COLO668 (cell line): ENCODE measurements around the gene GALNT1.

Source experiments
- DNase-seq: peaks from one replicate; lab custom pipeline; 2025; ENCODE audit not compliant: unreplicated experiment; lab: John Stamatoyannopoulos, UW

GALNT1 gene

DNA sequence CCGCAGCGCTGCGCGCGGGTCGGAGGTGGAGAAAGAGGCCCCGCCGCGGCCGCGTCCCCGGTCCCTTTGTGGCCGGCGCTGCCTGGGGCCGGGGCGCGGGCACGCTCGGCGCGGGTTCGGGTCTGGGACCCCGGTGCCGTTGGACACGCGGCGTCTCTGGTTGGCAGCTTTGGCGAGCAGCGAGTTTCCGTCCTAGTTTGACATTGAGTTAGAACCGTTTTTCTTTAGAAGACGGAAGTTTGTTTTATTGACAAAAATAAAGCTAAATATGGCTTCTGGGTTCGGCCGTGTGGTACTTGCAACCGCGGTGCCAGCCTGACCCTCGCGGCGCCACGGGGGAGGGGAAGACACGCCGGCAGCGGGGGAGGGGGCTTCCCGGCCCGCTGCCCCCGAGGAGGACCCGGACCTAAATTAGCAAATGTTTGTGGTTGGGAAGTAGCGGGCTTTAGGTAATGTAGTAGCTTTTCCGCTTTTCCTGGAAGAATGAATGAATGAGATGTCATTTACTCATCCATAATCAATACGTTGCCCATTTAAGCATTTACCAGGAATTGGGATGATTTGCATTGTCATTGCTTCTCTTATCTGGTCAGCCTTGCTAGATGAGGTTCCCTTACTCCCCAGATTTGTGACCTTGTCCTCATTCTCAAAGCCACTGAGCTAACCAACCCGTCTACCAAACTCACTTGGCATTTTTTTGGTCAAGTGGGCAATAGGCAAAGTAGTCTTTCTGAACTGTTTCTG, 530 bp downstream of the GALNT1 start:
- peak; percentile 72 for DNase-seq

DNA sequence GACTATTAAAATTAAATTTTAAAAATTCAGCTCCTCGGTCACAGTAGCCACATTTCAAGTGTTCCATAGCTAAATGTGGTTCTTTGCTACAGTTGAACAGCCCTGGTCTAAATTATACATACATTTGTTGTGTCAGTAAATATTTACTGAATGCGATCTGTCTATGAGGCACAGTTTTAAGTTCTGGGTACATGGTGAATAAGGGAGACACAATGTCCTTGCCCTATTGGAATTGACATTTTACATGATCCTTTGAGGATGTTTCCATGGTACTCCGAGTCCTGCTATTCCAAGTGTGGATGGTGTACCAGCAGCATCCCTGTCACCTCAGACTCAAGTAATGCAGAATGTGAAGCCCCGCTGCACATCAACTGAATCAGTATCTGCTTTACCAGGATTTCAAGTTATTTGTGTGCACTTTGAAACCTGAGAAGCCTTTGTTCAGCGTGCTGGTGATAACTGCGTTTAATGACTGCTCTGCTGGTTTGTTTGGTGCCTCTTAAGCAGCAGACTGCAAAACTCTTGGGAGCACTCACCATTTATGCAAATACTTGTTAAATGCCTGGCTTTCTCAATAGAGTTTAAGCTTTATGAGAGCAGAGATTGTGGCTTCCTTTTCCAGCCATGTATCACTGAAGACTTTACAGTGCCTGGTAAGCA, 1.5 kb downstream of the GALNT1 start:
- DNase-seq: peak; percentile 63

DNA sequence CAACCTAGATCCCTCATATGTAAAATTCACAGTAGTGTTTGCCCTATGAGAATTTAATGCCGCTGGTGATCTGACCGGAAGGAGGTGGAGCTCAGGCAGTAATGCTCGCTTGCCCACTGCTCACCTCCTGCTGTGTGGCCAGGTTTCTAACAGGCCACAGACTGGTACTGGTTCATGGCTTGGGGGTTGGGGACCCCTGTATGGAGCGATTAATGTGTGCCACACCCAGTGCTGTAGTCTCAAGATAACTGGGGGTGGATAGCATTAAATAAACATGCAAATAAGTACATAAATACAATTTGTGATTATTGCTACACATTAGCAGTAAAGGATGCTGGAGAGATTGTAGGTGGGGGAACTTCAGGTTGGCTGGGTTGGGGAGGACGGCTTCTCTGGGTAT, 3.2 kb downstream of the GALNT1 start:
- no peak for DNase-seq

DNA sequence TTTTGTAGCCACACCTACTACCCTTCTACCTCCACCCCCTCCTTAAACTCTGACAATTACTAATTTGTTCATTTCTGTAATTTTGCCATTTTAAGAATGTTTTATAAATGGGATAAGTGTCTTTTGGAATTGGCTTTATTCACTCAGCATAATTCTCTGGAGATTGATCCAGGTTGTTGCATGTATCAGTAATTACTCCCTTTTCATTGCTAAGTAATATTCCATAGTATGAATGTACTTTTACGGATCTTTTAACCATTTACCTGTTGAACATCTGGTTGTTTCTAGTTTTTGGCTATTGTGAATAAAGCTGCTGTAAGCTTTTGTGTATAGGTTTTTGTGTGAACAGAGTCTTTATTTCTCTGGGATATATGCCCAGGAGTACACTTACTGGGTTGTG, 4.1 kb downstream of the GALNT1 start:
- DNase-seq: no peak

DNA sequence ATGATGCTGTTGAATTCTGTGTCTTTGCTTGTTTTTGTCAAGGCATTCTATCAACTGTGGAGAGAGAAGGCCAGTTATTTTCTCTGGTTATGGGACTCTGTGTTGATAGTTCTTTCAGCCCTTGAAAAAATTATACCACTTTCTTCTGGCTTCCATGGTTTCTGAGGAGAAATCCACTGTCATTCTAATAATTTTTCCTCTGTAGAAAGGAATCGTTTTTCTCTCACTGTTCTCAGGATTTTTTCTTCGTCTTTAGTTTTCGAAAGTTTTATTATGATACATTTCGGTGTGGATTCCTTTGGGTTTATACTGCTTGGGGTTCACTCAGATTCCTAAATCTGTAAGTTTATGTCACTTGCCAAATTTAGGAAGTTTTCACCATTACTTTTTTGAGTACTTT, 6.6 kb downstream of the GALNT1 start:
- DNase-seq: no peak

DNA sequence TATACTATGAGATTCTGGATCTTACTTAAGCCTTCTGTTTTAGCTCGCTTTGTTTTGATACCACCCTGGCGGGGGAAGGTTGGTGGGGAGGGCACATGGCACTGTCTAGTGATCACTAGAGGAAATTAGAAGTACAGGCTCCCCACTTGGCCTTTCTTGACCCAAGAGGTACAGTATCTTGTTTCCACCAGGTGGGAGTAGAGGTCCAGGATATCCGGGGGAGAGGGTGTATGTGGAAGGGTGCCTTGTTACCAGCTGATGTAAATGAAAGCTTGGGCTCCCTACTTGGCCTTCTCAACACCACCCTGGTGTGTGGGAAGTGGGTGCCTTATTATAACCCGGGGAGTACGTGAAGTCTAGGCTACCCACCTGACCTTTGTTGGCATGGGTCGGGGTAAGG, 7.5 kb downstream of the GALNT1 start:
- DNase-seq: no peak

DNA sequence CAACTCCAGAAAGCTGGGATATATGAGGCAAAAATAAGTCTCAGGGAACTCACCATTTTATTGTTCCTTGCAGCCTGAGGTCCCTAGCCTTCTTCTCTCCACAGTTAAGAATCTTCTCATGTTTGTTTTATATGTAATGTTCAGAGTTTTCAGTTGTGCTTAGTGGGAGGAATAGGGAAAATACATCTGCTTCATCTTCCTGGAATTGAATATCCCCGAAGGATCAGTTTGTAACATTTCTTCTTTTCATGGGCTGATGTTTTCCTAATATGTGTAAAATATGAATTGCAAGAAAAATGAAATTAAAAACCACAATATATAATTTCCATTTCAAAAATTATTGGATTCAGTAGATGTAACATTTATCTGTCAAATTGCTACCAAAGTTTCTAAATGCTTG, 8.0 kb downstream of the GALNT1 start:
- no peak for DNase-seq

DNA sequence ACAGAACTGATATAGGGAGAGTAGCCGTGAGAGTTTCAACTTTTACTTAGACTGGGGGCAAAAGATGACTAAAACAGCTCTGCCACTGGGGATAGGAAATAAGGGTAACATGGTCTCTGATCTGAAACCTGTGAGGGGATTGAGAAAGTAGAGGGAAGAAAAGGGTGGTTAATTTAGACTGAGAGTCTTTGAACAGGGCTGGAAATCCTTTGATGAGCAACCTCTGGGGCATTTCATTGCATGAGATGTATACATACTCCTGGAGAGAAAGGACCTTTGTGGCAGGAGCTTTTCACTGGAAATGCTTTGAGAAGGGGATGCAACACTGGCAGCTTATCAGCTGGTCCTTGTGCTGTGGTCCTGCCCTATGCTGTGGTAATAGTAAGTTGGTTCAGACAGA, 9.4 kb downstream of the GALNT1 start:
- DNase-seq: no peak

DNA sequence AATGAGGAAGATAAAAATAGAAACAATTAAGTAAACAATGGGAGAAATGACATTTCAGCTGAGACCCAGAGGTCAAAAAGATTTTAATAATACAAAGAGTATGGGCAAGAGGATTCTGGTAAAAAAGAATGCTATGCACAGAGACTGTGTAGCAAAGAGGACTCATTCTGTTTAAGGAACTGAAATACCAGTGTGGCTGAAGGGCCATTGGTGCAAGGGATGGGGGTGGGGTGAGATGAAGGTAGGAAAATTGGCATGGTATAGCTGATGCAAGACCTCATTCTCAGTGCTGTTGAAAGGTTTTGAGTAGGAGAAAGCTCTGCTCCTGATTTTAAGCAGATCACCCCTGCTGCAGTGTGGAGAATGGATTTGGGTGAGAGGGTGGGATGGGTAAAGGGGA, 10.8 kb downstream of the GALNT1 start:
- no peak for DNase-seq

DNA sequence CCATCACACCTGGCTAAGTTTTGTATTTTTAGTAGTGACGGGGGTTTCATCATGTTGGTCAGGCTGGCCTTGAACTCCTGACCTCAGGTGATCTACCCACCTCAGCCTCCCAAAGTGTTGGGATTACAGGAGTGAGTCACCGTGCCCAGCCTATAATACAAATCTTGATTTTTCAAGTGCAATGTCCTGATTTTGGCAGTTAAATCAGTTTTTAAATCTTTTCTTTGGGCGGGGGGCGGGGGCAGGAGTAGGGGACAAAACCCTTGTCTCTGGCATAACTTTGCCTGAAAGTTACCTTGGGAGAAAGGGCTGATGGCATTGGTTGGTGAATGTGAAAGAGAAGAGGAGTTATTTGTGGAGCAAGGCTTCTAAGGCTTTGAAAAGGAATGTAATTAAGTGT, 12.3 kb downstream of the GALNT1 start:
- no peak for DNase-seq

DNA sequence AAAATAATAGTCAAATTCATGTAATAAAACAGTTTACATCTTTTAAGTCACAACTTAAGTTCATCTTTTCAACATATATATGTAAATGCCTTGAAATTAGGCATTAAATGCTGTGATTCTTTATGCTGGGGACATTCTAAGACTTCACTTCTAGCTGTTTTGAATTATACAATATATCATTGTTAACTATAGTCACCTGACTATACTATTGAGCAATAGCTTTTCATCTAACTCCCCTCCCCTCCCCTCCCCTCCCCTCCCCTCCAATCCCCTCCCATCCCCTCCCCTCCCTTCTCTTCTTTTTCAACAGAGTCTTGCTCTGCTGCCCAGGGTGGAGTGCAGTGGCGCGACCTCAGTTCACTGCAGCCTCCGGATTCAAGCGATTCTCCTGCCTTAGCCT, 16.2 kb downstream of the GALNT1 start:
- DNase-seq: no peak

DNA sequence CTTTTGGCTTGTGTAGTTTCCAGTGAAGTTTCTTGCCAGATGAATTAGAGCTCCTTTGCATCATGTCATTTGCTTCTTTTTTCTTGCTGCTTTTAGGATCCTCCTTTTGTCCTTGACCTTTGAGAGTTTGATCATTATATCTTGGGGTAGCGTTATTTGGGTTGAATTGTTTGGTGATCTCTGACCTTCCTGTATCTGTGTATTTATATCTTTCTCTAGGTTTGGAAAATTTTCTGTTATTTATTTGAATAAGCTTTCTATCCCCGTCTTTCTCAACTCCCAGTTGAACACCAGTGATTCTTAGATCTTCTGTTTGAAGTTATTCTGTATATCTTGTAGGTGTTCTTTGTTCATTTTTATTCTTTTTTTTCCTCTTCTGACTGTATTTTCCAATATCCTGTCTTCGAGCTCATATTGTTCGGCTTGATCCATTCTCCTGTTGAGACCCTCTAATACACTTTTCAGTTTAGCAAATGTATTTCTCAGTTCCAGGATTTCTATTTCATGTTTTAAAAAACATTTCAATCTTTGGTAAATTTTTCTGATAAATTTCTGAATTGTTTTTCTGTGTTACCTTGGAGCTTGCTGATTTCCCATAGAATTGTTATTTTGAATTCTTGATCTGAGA, 20.8 kb downstream of the GALNT1 start:
- DNase-seq: no peak

DNA sequence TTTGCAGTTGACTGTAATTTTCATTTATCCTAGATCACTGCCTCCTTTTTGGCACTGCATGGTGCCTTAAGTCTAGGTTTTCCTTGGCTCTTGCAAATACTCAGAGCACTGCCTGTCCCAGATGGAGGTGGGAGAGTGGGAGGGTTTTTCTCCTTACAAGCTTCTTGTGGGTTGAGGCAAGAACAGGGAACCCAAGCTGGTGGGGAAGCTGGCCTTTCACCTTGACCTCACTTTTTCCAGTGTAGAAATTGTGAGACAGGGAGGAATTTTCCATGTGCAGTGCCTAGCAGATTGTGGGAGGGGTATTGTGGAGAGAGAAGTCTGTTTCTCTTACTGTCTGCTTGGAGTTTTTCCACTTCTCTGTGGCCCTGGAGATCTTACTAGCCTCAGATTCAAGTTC, 21.5 kb downstream of the GALNT1 start:
- DNase-seq: no peak

DNA sequence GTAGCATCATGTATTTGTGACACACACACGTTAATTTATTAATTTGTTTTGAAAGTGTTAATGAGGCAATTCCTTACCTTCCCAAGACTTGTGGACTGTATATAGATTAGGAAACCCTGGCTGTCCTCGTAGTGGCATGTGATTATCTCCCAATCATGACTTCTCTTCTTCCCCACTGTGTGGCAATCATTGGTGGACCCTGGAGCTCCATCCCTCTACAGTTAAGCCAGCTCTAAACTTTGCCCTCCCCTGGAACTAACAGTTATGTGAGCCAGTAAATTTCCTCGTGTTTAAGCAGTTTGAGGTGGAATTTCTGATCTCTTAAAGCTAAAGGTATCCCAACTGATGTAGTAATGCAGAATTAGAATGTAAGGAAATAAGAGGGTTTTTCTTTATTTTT, 22.0 kb downstream of the GALNT1 start:
- DNase-seq: no peak

DNA sequence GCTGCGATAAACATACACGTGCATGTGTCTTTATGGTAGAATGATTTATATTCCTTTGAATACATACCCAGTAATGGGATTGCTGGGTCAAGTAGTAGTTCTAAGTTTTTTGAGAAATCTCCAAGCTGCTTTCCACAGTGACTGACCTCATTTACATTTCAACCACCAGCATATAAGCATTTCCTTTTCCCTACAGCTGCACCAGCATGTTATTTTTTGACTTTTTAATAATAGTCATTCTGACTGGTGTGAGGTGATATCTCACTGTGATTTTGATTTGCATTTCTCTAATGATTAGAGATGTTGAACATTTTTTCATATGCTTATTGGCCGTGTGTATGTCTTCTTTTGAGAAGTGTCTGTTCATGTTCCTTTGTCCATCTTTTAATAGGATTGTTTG, 22.8 kb downstream of the GALNT1 start:
- no peak for DNase-seq

DNA sequence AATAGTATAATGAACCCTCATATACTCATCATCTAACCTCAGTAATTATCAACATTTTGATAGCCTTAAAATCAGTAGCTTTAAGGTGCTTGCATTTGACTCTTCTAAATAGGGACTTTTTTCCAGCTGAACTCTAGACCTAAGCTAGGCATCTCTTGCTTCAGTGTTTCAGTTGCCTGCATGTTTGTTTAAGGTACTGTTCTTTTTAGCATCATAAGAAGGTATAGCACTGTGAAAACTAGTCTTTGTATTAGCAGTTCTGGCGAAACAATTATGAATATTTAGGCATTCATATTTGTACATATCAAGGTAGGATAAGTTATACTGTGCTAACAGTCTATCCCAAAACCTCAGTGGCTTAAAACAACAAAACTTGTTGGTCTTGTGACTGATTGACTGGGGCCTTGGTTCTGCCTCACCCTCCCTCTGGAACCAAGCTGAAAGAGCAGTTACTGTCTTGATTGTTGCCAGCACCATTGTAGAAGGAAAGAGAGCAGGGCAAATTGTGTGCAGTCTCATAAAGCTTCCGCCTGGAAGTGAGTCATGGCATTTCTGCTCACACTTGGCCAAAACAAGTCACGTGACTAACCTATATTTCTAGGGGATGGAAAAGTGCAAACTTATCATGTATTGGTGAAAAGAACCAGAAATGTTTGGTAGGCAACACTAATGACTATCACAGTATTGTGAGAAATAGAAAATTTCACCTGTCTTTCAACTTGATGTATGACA, 24.3 kb downstream of the GALNT1 start:
- no peak for DNase-seq

DNA sequence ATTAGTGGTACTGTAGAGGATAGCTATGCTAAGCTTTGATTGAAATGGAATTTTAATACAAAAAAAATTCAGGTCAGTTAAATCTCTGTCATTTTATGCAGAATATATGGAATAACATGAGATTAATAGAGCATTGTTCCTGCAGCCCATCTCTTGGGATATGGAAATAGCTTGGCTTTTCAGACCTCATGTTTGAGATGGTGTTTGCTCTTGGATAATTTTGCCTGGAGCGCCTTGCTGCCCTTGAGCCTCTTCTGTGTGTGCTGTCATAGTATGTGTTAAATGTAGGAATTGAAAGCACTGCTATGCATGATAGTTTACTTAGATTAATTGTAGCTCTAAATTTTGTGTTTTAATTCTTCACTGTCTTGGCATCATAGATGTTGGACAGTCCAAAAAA, 27.7 kb downstream of the GALNT1 start:
- DNase-seq: no peak

DNA sequence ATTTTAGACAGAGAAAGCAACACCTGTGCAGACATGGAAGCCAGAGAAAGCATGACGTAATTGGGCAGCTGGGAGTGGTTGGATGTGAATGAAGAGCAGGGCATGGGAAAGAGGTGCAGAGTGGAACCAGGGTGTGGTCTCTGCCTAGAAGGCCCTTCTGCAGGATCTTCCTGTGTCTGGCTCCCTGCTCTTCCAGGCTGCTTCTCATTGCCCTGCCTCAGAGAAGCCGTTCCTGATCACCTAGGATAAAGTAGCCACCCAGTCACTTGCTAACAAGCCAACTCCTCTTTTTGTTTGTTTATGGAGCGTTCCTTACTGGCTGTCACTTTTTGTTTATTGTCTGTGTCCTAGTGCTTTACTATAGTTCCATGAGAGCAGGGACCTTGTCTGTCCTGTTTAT, 28.5 kb downstream of the GALNT1 start:
- DNase-seq: peak; percentile 47

DNA sequence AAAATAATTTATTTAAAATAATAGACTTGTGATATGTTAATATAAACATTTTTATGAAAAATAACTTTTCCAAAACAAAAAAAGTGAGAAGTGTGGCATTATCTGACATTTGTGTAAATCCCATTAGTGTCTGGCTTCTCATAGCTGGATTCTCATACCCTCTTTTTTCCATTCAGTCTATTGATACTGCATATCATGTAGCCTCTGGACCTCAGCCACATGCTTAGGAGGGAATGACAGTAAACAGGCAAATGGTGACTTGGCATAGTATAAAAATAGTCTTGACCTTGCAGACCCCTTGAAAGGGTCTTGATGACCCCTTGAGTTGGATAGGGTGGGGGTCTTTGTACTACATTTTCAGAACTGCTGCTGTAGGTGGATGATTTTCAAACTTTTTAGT, 29.2 kb downstream of the GALNT1 start:
- no peak for DNase-seq

DNA sequence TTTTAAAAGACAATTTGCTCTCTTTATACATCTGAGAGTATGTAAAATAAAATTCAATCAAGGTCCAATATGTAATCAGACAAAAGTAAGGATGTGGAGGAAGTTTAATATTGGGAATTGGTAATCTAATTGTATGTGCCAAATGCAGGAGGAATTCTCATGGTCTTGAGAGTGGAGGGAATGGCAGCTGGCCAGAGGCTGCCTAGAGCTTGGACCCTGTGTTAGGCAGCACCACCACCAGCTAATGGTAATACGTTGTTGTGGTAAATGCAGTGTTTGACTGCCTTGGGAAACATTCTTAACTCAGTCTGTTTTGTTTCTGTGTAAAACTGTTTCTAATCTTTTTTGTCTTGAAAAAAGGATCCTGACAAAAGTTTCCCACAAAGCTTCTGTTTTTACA, 30.0 kb downstream of the GALNT1 start:
- DNase-seq: no peak

DNA sequence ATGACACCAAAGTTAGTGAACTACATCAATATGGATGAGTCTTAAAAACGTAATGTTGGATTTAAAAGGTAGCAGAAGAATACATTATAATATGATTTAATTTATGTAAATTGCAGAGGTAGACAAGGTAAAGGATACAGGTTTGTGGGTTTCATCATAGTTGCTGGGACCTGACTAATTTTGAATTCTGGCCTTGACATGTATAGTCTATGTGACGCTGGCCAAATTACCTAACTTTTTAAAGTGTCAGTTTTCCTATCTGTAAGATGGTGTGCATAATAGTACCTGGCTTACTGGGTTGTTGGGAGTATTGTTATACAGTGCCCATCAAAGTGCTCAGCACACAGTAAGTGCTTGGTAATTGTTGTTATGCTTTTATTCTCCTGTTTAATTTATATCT, 34.5 kb downstream of the GALNT1 start:
- DNase-seq: no peak
